HCT116 (cell line): ENCODE data around the gene COL4A3.

Source experiments
- EZH2 ChIP-seq: fragments of 200-600 bp; sonication (generic); IDR thresholded peaks from 2 replicates; pipeline ENCODE4 v1.6.1; 2017; ENCODE audit warnings: antibody characterized with exemption, mixed run types
- POLR2A ChIP-seq: IDR thresholded peaks from 2 replicates; pipeline ENCODE4 v1.7.0; 2011; ENCODE audit warnings: borderline replicate concordance; ENCODE audit not compliant: insufficient read depth, insufficient read length; ENCODE audit errors: extremely low read depth

DNA sequence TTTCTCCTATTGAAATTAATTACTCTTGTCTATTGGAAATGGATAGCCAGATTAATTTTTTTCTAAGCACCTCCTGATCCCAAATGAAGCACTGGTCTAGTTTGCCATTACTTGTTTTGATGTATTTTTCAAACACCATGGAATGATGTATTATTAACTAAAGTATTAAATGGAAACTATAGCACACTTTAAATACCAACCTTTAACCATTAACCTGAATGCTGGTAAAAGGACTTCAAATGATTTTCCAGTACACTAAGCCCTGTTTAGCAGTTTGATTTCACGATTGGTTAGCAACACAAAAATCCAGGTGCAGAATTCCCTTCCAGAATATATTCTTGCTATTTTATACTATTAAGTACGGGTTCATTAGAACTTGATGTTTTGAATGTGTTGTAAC is 37.3 kb downstream of the COL4A3 start:
- TF ChIP-seq POLR2A (no peak), EZH2 (no peak)
